SJSA1 (cell line): ENCODE data around the gene PRMT7. TPM values are rescaled to one million over a fixed set of nuclear protein-coding genes. Genes with fewer than 3 reads are reported as not detected.

Experiments
- DNase-seq, 2 experiments: peaks; one replicate each; pipeline ENCODE4 v3.0.0-alpha.2; 2015 to 2020; ENCODE audit warnings: low spot score in 2 of 2, low read depth in 1 of 2
- H3K27ac ChIP-seq: fragments of 250-450 bp; sonication (Bioruptor Pico); 2 replicates; pipeline ENCODE4 v1.5.1; 2020; ENCODE audit warnings: mild to moderate bottlenecking, moderate library complexity
- H3K27me3 ChIP-seq: fragments of 250-450 bp; sonication (Bioruptor Pico); replicated peaks from 2 replicates; pipeline ENCODE4 v1.5.1; 2020; ENCODE audit warnings: mild to moderate bottlenecking, moderate library complexity
- H3K36me3 ChIP-seq: fragments of 250-450 bp; sonication (Bioruptor Pico); 2 replicates; pipeline ENCODE4 v1.5.1; 2020; ENCODE audit warnings: mild to moderate bottlenecking
- H3K4me1 ChIP-seq: fragments of 250-450 bp; sonication (Bioruptor Pico); replicated peaks from 2 replicates; pipeline ENCODE4 v1.6.1; 2021; ENCODE audit warnings: mild to moderate bottlenecking
- H3K4me3 ChIP-seq: fragments of 250-450 bp; sonication (Bioruptor Pico); 2 replicates; pipeline ENCODE4 v1.5.1; 2020; ENCODE audit warnings: mild to moderate bottlenecking
- H3K9me3 ChIP-seq: fragments of 250-450 bp; sonication (Bioruptor Pico); replicated peaks from 2 replicates; pipeline ENCODE4 v1.5.1; 2020; ENCODE audit warnings: mild to moderate bottlenecking
- total RNA-seq: library from RNA; depleted of rRNA; stranded (reverse); fragments of >200 nt; shearing (Covaris generic); gene quantifications from 2 replicates; pipeline ENCODE4 v1.2.3, GENCODE V29; 2014

The PRMT7 gene
- total RNA-seq, 1 experiment from 2014 or later: 58.8 TPM

GRCh38 chr16:68275611-68276191, 35.1 kb upstream of the PRMT7 start:
- Histone ChIP-seq H3K27me3 (no peaks in the 10 kb centered on the region), H3K36me3 (peaks cover 63% of the 10 kb centered on the region), H3K4me3 (no peak overlapping the region), H3K9me3 (no peaks in the 10 kb centered on the region), H3K27ac (no peak overlapping the region), H3K4me1 (no peaks in the 10 kb centered on the region)
- DNase-seq: no peak

GRCh38 chr16:68276223-68276622, 34.6 kb upstream of the PRMT7 start:
- DNase-seq: no peak
- Histone ChIP-seq H3K9me3 (no peaks in the 10 kb centered on the region), H3K36me3 (peaks cover 63% of the 10 kb centered on the region), H3K4me1 (no peaks in the 10 kb centered on the region), H3K27ac (no peak overlapping the region), H3K27me3 (no peaks in the 10 kb centered on the region), H3K4me3 (no peak overlapping the region)

GRCh38 chr16:68279726-68280558, 30.9 kb upstream of the PRMT7 start:
- Histone ChIP-seq H3K4me3 (no peak overlapping the region), H3K4me1 (no peaks in the 10 kb centered on the region), H3K36me3 (peaks cover 52% of the 10 kb centered on the region), H3K9me3 (no peaks in the 10 kb centered on the region), H3K27me3 (no peaks in the 10 kb centered on the region), H3K27ac (no peak overlapping the region)
- no peak for DNase-seq

- H3K9me3 ChIP-seq: no peaks in the 10 kb centered on the region
- H3K27me3 ChIP-seq: no peaks in the 10 kb centered on the region
- H3K36me3 ChIP-seq: peaks cover 62% of the 10 kb centered on the region
- no peak overlapping the region for H3K27ac ChIP-seq
- DNase-seq: no peak
- no peak overlapping the region for H3K4me3 ChIP-seq
- H3K4me1 ChIP-seq: no peaks in the 10 kb centered on the region
Observed at GRCh38 chr16:68281368-68282063, 29.3 kb upstream of the PRMT7 start.

- no peak overlapping the region for H3K27ac ChIP-seq
- no peaks in the 10 kb centered on the region for H3K9me3 ChIP-seq
- no peak for DNase-seq
- peaks cover 1% of the 10 kb centered on the region for H3K4me1 ChIP-seq
- no peak overlapping the region for H3K4me3 ChIP-seq
- H3K36me3 ChIP-seq: peaks cover 62% of the 10 kb centered on the region
- H3K27me3 ChIP-seq: no peaks in the 10 kb centered on the region
Observed at GRCh38 chr16:68282064-68282452, 28.8 kb upstream of the PRMT7 start.

GRCh38 chr16:68283346-68283745, 27.5 kb upstream of the PRMT7 start:
- Histone ChIP-seq H3K36me3 (peaks cover 68% of the 10 kb centered on the region), H3K4me1 (peaks cover 14% of the 10 kb centered on the region), H3K9me3 (no peaks in the 10 kb centered on the region), H3K4me3 (no peak overlapping the region), H3K27me3 (no peaks in the 10 kb centered on the region), H3K27ac (no peak overlapping the region)
- no peak for DNase-seq

- peaks cover 73% of the 10 kb centered on the region for H3K36me3 ChIP-seq
- no peak overlapping the region for H3K27ac ChIP-seq
- H3K27me3 ChIP-seq: no peaks in the 10 kb centered on the region
- no peak for DNase-seq
- no peak overlapping the region for H3K4me3 ChIP-seq
- no peaks in the 10 kb centered on the region for H3K9me3 ChIP-seq
- H3K4me1 ChIP-seq: peaks cover 18% of the 10 kb centered on the region
Observed at GRCh38 chr16:68283801-68284598, 26.8 kb upstream of the PRMT7 start.

- H3K4me1 ChIP-seq: peaks cover 27% of the 10 kb centered on the region
- H3K36me3 ChIP-seq: peaks cover 71% of the 10 kb centered on the region
- H3K4me3 ChIP-seq: no peak overlapping the region
- no peak for DNase-seq
- no peaks in the 10 kb centered on the region for H3K9me3 ChIP-seq
- no peak overlapping the region for H3K27ac ChIP-seq
- no peaks in the 10 kb centered on the region for H3K27me3 ChIP-seq
Observed at GRCh38 chr16:68284847-68285246, 26.0 kb upstream of the PRMT7 start.

GRCh38 chr16:68285683-68286082, 25.1 kb upstream of the PRMT7 start:
- H3K27me3 ChIP-seq: no peaks in the 10 kb centered on the region

GRCh38 chr16:68286153-68287074, 24.4 kb upstream of the PRMT7 start:
- peaks cover 36% of the 10 kb centered on the region for H3K4me1 ChIP-seq
- H3K9me3 ChIP-seq: no peaks in the 10 kb centered on the region
- H3K27ac ChIP-seq: no peak overlapping the region
- H3K36me3 ChIP-seq: peaks cover 73% of the 10 kb centered on the region
- DNase-seq: no peak
- H3K4me3 ChIP-seq: no peak overlapping the region
- no peaks in the 10 kb centered on the region for H3K27me3 ChIP-seq

More at GRCh38 chr16:68285683-68286082, 25.1 kb upstream of the PRMT7 start:
- H3K4me1 ChIP-seq: peaks cover 35% of the 10 kb centered on the region
- no peak overlapping the region for H3K27ac ChIP-seq
- H3K36me3 ChIP-seq: peaks cover 72% of the 10 kb centered on the region
- DNase-seq: no peak
- no peak overlapping the region for H3K4me3 ChIP-seq
- H3K9me3 ChIP-seq: no peaks in the 10 kb centered on the region

GRCh38 chr16:68287276-68288251, 23.3 kb upstream of the PRMT7 start:
- Histone ChIP-seq H3K9me3 (no peaks in the 10 kb centered on the region), H3K4me3 (no peak overlapping the region), H3K27me3 (no peaks in the 10 kb centered on the region), H3K36me3 (peaks cover 72% of the 10 kb centered on the region), H3K4me1 (peaks cover 36% of the 10 kb centered on the region), H3K27ac (peak overlapping the region; percentile 24; the same call in 1 of the 2 replicates)
- DNase-seq: peak; percentile 28 to 64

GRCh38 chr16:68288252-68288650, 22.6 kb upstream of the PRMT7 start:
- no peaks in the 10 kb centered on the region for H3K27me3 ChIP-seq
- DNase-seq: no peak
- no peak overlapping the region for H3K27ac ChIP-seq
- peaks cover 73% of the 10 kb centered on the region for H3K36me3 ChIP-seq
- no peaks in the 10 kb centered on the region for H3K9me3 ChIP-seq
- H3K4me1 ChIP-seq: peaks cover 36% of the 10 kb centered on the region
- no peak overlapping the region for H3K4me3 ChIP-seq
